PFSK-1 (cell line): ENCODE measurements around the gene TEX51.

Experiments
- FOXP2 ChIP-seq: optimal IDR thresholded peaks from 2 replicates; pipeline ENCODE3; 2011; ENCODE audit warnings: borderline replicate concordance, control low read depth, inconsistent platforms; ENCODE audit not compliant: insufficient read depth; ENCODE audit errors: extremely low read length, extremely low read depth
- POLR2AphosphoS5 ChIP-seq: IDR thresholded peaks from 2 replicates; pipeline ENCODE4 v1.6.1; 2012; ENCODE audit warnings: low read depth, mild to moderate bottlenecking, control low read depth, low read length, moderate library complexity
- SIN3A ChIP-seq: IDR thresholded peaks from 2 replicates; pipeline ENCODE4 v1.6.1; 2012; ENCODE audit warnings: mild to moderate bottlenecking, low read length, moderate library complexity, borderline replicate concordance; ENCODE audit not compliant: insufficient read depth
- TAF1 ChIP-seq: IDR thresholded peaks from 2 replicates; pipeline ENCODE4 v1.6.1; 2012; ENCODE audit warnings: low read length, control low read depth, borderline replicate concordance; ENCODE audit not compliant: insufficient read depth
- TF ChIP-seq, protein P1 (sequence below), 2 experiments: IDR thresholded peaks; 2 replicates each; pipeline versions ENCODE4 v1.6.1 to v1.8.0; 2011 to 2012; ENCODE audit warnings: low read depth in 2 of 2, low read length in 2 of 2, control low read depth in 1 of 2, inconsistent platforms in 1 of 2, mild to moderate bottlenecking in 1 of 2, moderate library complexity in 1 of 2; ENCODE audit not compliant: insufficient read depth in 1 of 2

The TEX51 gene

DNA sequence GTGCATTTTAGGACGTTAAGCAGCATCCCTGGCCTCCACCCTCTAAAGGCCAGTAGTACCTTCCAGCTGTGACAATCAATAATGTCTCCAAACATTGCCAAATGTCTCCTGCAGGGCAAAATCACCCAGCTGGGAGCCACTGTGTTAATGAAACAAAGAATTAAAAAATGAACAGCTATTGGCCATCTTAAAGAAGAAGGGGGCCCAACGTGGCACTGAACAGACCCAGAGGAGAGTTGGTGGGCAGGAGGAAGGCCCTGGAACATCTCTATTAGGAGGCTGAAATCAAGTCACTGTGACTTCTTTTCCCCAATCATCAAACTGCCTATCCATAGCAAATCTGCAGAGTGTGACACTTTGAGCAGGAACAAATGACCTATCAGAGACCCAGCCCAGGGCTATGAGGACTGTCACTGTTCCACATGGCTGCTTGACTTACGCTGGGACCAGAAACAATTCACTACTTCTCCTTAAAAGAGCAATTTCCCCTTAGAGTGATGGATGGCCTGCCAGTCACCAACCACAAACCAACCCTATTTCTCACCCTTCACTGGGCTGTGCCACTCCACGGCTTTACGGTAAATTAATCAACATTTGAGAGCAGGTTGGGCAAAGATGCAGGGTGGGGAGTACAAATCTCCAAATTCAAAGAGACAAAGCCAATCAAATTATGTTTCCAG, 35.2 kb upstream of the TEX51 start:
- TF ChIP-seq TAF1 (no peak), POLR2AphosphoS5 (no peak)

DNA sequence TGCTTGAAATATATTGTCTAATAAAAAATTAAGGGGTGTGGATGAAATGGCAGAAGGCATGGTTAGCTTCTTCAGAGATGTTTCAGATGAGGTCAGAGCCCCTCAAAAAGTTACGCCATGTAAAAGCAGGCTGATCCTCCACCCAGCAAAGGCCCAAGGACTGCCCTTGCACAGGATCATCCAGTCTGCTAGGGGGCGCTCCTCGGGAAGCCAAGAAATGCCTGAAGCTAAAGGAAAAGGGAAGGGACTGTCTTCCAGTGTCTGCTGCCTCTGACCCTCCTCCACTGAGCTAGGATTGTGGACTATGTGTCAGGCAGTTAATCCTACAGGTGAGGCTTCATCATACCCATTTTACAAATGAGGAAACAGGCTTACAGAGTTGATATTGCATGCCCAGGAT, 33.8 kb upstream of the TEX51 start:
- TF ChIP-seq, protein P1, sequence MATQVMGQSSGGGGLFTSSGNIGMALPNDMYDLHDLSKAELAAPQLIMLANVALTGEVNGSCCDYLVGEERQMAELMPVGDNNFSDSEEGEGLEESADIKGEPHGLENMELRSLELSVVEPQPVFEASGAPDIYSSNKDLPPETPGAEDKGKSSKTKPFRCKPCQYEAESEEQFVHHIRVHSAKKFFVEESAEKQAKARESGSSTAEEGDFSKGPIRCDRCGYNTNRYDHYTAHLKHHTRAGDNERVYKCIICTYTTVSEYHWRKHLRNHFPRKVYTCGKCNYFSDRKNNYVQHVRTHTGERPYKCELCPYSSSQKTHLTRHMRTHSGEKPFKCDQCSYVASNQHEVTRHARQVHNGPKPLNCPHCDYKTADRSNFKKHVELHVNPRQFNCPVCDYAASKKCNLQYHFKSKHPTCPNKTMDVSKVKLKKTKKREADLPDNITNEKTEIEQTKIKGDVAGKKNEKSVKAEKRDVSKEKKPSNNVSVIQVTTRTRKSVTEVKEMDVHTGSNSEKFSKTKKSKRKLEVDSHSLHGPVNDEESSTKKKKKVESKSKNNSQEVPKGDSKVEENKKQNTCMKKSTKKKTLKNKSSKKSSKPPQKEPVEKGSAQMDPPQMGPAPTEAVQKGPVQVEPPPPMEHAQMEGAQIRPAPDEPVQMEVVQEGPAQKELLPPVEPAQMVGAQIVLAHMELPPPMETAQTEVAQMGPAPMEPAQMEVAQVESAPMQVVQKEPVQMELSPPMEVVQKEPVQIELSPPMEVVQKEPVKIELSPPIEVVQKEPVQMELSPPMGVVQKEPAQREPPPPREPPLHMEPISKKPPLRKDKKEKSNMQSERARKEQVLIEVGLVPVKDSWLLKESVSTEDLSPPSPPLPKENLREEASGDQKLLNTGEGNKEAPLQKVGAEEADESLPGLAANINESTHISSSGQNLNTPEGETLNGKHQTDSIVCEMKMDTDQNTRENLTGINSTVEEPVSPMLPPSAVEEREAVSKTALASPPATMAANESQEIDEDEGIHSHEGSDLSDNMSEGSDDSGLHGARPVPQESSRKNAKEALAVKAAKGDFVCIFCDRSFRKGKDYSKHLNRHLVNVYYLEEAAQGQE (IDR thresholded peaks at IDR 0.05; ENCODE audit: insufficient read depth in 1 of 2, low read depth in 2 of 2, low read length in 2 of 2), result no peak

DNA sequence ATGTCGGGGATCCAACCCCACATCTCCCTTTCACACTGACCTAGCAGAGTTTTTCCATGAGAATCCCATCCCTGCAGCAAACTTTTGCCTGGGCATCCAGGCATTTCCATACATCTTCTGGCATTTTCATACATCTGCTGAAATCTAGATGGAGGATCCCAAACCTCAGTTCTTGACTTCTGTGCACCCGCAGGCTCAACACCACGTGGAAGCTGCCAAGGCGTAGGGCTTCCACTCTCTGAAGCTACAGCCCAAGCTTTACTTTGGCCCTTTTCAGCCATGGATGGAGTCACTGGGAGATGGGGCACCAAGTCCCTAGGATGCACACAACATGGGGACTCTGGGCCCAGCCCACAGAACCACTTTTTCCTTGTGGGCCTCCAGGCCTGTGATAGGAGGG, 32.2 kb upstream of the TEX51 start:
- TF ChIP-seq TAF1 (no peak), SIN3A (no peak), FOXP2 (no peak), POLR2AphosphoS5 (no peak)
- TF ChIP-seq, protein P1 (IDR thresholded peaks at IDR 0.05; ENCODE audit: insufficient read depth in 1 of 2, low read depth in 2 of 2, low read length in 2 of 2), result no peak

DNA sequence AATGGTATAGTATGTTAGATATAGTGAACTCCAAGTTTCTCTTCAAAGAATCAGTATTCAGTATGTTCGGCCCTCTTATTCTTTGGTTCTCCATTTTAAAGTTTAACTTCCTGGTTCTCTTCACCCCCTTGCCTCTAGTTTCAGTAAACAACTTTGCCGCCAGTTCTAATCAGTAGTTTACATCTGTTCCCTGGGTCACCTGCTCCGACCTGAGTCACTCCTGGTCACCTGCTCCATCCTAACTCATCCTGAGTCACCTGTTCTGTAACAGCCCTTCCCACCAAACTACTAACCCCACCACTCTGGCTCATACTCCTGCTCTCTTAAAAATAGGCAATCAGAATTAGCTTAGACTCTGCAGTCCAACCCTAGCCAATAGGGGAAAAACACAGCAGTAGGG, 23.7 kb upstream of the TEX51 start:
- TF ChIP-seq POLR2AphosphoS5 (no peak), TAF1 (no peak), SIN3A (no peak), FOXP2 (no peak)
- TF ChIP-seq, protein P1 (IDR thresholded peaks at IDR 0.05; ENCODE audit: insufficient read depth in 1 of 2, low read depth in 2 of 2, low read length in 2 of 2), result no peak

DNA sequence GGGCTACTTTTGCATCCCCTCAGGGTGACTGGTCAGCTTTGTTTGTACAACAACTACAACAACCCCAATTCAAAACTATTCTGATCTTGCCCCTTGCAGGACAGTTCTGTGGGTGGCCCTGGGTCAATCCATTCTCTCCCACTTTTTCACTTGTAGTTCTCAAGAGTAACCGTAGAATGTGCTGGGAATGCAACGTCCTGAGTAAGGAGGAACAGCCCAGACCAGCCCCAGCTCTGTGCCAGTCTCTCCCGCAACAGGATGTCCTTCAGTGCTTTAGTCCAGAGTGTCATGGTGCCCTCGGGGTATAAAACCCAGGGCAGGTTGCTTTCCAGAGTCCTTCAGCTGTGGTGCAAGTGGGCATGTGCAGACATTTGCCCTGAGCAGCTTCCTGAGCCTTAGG, 22.1 kb upstream of the TEX51 start:
- TF ChIP-seq TAF1 (no peak), FOXP2 (no peak), POLR2AphosphoS5 (no peak), SIN3A (no peak)
- TF ChIP-seq, protein P1 (IDR thresholded peaks at IDR 0.05; ENCODE audit: insufficient read depth in 1 of 2, low read depth in 2 of 2, low read length in 2 of 2), result no peak
